ENCODE measurements around the gene CERT1.

- TF ChIP-seq CTCF (conservative IDR thresholded peaks at IDR 0.05) (no peak), EZH2 (IDR thresholded peaks at IDR 0.05; ENCODE audit: low read depth) (no peak)
Observed at GRCh38 chr5:75348241-75348640, 163.2 kb downstream of the CERT1 start.

Data from PC-9 (cell line).